Liver (tissue), 3 donors: ENCODE data around the gene USP6NL.

Experiments used
- CTCF ChIP-seq: fragments of 150-350 bp; IDR thresholded peaks from 2 replicates; pipeline ENCODE4 v1.5.1; 2017; ENCODE audit warnings: improper control_type of control experiment, low read depth, low read length; ENCODE audit not compliant: missing input control
- HNF4A ChIP-seq, 2 donors: conservative IDR thresholded peaks; 2 replicates each; pipeline ENCODE4 v1.6.1; 2016; ENCODE audit warnings: antibody characterized with exemption in 2 of 2, mild to moderate bottlenecking in 2 of 2
- RAD21 ChIP-seq, 2 donors: IDR thresholded peaks; 2 replicates each; pipeline ENCODE4 v1.6.1; 2016; ENCODE audit warnings: antibody characterized with exemption in 2 of 2, mild to moderate bottlenecking in 2 of 2
- SP1 ChIP-seq: IDR thresholded peaks from 2 replicates; pipeline ENCODE4 v1.6.1; 2018; ENCODE audit warnings: antibody characterized with exemption, mild to moderate bottlenecking
- TAF1 ChIP-seq: conservative IDR thresholded peaks from 2 replicates; pipeline ENCODE4 v1.6.1; 2016; ENCODE audit warnings: antibody characterized with exemption, mild to moderate bottlenecking
- YY1 ChIP-seq: IDR thresholded peaks from 2 replicates; pipeline ENCODE4 v1.6.1; 2016; ENCODE audit warnings: antibody characterized with exemption, mild to moderate bottlenecking
- ZBTB33 ChIP-seq: IDR thresholded peaks from 2 replicates; pipeline ENCODE4 v1.6.1; 2016; ENCODE audit warnings: antibody characterized with exemption
- TF ChIP-seq, protein P1 (sequence below): IDR thresholded peaks from 2 replicates; pipeline ENCODE4 v1.6.1; 2016; ENCODE audit warnings: antibody characterized with exemption
- donor health status: healthy.
- donor health status: healthy.

- no peak for TF ChIP-seq SP1
- TF ChIP-seq CTCF = no peak
- TF ChIP-seq TAF1 = no peak
- no peak for TF ChIP-seq HNF4A (conservative IDR thresholded peaks at IDR 0.05)
- TF ChIP-seq YY1 = no peak
- no peak for TF ChIP-seq ZBTB33
- TF ChIP-seq RAD21 (IDR thresholded peaks at IDR 0.05) = no peak
- TF ChIP-seq, protein P1, sequence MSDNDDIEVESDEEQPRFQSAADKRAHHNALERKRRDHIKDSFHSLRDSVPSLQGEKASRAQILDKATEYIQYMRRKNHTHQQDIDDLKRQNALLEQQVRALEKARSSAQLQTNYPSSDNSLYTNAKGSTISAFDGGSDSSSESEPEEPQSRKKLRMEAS = no peak
Measured at GRCh38 chr10:11469575-11470391, 141.7 kb downstream of the USP6NL start.
